ENCODE data around the gene HNRNPDL. TPM values are rescaled to one million over a fixed set of nuclear protein-coding genes. Genes with fewer than 3 reads are reported as not detected.

The HNRNPDL gene
- total and polyA plus RNA-seq, 2 of the 13 experiments (the other 11 are each of a cell fraction or from before 2014, with no cell fraction given) = 167 to 414 TPM

DNA sequence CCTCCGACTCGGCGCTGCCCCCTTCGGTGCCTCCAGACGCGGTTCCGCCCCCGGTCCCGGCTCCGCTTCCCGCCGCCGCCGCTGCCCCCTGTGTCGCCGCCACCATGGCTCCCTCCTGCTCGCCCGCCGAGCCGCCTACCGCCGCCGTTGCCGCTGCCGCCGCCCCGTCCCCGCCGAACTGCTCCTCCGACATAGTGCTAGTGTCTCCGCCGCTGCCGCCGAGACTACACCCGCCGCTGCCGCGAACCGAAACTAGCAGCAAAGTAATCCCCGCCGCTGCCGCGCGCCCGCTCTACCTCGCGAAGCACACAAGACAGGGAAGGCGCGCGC is 56.8 kb downstream of the HNRNPDL start (continued):
- TF ChIP-seq GTF2F1 (IDR thresholded peaks at IDR 0.05; ENCODE audit: low read length) = no peak
- TF ChIP-seq, protein P1, sequence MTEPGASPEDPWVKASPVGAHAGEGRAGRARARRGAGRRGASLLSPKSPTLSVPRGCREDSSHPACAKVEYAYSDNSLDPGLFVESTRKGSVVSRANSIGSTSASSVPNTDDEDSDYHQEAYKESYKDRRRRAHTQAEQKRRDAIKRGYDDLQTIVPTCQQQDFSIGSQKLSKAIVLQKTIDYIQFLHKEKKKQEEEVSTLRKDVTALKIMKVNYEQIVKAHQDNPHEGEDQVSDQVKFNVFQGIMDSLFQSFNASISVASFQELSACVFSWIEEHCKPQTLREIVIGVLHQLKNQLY (CRISPR knock-in tag; IDR thresholded peaks at IDR 0.05) = no peak
- no peak for TF ChIP-seq ZNF607 (CRISPR knock-in tag; IDR thresholded peaks at IDR 0.05; ENCODE audit: borderline replicate concordance)
- TF ChIP-seq ZBTB20 (CRISPR knock-in tag; IDR thresholded peaks at IDR 0.05; ENCODE audit: borderline replicate concordance, low read depth) = no peak
- no peak for TF ChIP-seq MAFG (CRISPR knock-in tag; IDR thresholded peaks at IDR 0.05)
- TF ChIP-seq, protein P2, sequence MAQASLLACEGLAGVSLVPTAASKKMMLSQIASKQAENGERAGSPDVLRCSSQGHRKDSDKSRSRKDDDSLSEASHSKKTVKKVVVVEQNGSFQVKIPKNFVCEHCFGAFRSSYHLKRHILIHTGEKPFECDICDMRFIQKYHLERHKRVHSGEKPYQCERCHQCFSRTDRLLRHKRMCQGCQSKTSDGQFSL (CRISPR knock-in tag; IDR thresholded peaks at IDR 0.05) = no peak
- TF ChIP-seq, protein P3, sequence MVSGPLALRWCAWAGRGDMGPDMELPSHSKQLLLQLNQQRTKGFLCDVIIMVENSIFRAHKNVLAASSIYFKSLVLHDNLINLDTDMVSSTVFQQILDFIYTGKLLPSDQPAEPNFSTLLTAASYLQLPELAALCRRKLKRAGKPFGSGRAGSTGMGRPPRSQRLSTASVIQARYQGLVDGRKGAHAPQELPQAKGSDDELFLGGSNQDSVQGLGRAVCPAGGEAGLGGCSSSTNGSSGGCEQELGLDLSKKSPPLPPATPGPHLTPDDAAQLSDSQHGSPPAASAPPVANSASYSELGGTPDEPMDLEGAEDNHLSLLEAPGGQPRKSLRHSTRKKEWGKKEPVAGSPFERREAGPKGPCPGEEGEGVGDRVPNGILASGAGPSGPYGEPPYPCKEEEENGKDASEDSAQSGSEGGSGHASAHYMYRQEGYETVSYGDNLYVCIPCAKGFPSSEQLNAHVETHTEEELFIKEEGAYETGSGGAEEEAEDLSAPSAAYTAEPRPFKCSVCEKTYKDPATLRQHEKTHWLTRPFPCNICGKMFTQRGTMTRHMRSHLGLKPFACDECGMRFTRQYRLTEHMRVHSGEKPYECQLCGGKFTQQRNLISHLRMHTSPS (CRISPR knock-in tag; IDR thresholded peaks at IDR 0.05; ENCODE audit: low read depth) = no peak
- TF ChIP-seq SRSF4 (IDR thresholded peaks at IDR 0.05; ENCODE audit: low read depth, low read length, poor library complexity, severe bottlenecking) = no peak
- no peak for TF ChIP-seq STAT5B (CRISPR knock-in tag; IDR thresholded peaks at IDR 0.05)
- no peak for TF ChIP-seq ZFX (CRISPR knock-in tag; IDR thresholded peaks at IDR 0.05; ENCODE audit: low read depth)
- TF ChIP-seq HNF4A (CRISPR knock-in tag; IDR thresholded peaks at IDR 0.05) = no peak
- TF ChIP-seq ZNF234 (CRISPR knock-in tag; conservative IDR thresholded peaks at IDR 0.05) = no peak; the same call in 1 of the 2 replicates
- peak; percentile 42; the same call in 1 of the 2 replicates for TF ChIP-seq ZSCAN21 (CRISPR knock-in tag; IDR thresholded peaks at IDR 0.05; ENCODE audit: borderline replicate concordance)
- no peak for TF ChIP-seq ZNF841 (CRISPR knock-in tag; IDR thresholded peaks at IDR 0.05; ENCODE audit: borderline replicate concordance)
- TF ChIP-seq, protein P4, sequence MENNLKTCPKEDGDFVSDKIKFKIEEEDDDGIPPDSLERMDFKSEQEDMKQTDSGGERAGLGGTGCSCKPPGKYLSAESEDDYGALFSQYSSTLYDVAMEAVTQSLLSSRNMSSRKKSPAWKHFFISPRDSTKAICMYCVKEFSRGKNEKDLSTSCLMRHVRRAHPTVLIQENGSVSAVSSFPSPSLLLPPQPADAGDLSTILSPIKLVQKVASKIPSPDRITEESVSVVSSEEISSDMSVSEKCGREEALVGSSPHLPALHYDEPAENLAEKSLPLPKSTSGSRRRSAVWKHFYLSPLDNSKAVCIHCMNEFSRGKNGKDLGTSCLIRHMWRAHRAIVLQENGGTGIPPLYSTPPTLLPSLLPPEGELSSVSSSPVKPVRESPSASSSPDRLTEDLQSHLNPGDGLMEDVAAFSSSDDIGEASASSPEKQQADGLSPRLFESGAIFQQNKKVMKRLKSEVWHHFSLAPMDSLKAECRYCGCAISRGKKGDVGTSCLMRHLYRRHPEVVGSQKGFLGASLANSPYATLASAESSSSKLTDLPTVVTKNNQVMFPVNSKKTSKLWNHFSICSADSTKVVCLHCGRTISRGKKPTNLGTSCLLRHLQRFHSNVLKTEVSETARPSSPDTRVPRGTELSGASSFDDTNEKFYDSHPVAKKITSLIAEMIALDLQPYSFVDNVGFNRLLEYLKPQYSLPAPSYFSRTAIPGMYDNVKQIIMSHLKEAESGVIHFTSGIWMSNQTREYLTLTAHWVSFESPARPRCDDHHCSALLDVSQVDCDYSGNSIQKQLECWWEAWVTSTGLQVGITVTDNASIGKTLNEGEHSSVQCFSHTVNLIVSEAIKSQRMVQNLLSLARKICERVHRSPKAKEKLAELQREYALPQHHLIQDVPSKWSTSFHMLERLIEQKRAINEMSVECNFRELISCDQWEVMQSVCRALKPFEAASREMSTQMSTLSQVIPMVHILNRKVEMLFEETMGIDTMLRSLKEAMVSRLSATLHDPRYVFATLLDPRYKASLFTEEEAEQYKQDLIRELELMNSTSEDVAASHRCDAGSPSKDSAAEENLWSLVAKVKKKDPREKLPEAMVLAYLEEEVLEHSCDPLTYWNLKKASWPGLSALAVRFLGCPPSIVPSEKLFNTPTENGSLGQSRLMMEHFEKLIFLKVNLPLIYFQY (CRISPR knock-in tag; IDR thresholded peaks at IDR 0.05; ENCODE audit: borderline replicate concordance) = no peak
- TF ChIP-seq ZSCAN22 (CRISPR knock-in tag; IDR thresholded peaks at IDR 0.05) = no peak
- TF ChIP-seq ZC3H13 (CRISPR knock-in tag; IDR thresholded peaks at IDR 0.05) = 0 out of 2 replicates have a peak, but pooled peaks have one; percentile 1
- no peak for TF ChIP-seq POLR2G (IDR thresholded peaks at IDR 0.05; ENCODE audit: low read depth, low read length)
- TF ChIP-seq HDAC1 (CRISPR knock-in tag; IDR thresholded peaks at IDR 0.05) = no peak
- no peak for TF ChIP-seq REPIN1 (CRISPR knock-in tag; IDR thresholded peaks at IDR 0.05; ENCODE audit: borderline replicate concordance, low read depth)
- TF ChIP-seq, protein P5, sequence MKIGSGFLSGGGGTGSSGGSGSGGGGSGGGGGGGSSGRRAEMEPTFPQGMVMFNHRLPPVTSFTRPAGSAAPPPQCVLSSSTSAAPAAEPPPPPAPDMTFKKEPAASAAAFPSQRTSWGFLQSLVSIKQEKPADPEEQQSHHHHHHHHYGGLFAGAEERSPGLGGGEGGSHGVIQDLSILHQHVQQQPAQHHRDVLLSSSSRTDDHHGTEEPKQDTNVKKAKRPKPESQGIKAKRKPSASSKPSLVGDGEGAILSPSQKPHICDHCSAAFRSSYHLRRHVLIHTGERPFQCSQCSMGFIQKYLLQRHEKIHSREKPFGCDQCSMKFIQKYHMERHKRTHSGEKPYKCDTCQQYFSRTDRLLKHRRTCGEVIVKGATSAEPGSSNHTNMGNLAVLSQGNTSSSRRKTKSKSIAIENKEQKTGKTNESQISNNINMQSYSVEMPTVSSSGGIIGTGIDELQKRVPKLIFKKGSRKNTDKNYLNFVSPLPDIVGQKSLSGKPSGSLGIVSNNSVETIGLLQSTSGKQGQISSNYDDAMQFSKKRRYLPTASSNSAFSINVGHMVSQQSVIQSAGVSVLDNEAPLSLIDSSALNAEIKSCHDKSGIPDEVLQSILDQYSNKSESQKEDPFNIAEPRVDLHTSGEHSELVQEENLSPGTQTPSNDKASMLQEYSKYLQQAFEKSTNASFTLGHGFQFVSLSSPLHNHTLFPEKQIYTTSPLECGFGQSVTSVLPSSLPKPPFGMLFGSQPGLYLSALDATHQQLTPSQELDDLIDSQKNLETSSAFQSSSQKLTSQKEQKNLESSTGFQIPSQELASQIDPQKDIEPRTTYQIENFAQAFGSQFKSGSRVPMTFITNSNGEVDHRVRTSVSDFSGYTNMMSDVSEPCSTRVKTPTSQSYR (CRISPR knock-in tag; IDR thresholded peaks at IDR 0.05; ENCODE audit: borderline replicate concordance) = no peak
- no peak for TF ChIP-seq BRCA1 (CRISPR knock-in tag; IDR thresholded peaks at IDR 0.05)
- no peak for TF ChIP-seq PHB2 (IDR thresholded peaks at IDR 0.05; ENCODE audit: partially characterized antibody)
